Breast epithelium (tissue), 4 donors: ENCODE data around the gene FRMPD4. TPM values are rescaled to one million over a fixed set of nuclear protein-coding genes. Genes with fewer than 3 reads are reported as not detected.

ENCODE experiments used
- DNase-seq, 2 donors: peaks; one replicate each; pipeline ENCODE4 v3.0.0-alpha.2; 2019; ENCODE audit warnings: low spot score in 2 of 2
- H3K27ac ChIP-seq, 2 donors: fragments of 200-600 bp; sonication (generic) in 1 of 2; one replicate each; pipeline ENCODE4 v1.5.1; 2016 to 2019; ENCODE audit warnings: mild to moderate bottlenecking in 1 of 2
- H3K27me3 ChIP-seq, 2 donors: fragments of 200-600 bp; sonication (generic) in 1 of 2; one replicate each; pipeline versions ENCODE4 v1.5.1 to v1.6.0; 2017 to 2019; ENCODE audit warnings: control low read depth in 1 of 2, mild to moderate bottlenecking in 1 of 2
- H3K36me3 ChIP-seq: fragments of 200-600 bp; one replicate; pipeline ENCODE4 v1.5.1; 2019
- H3K4me1 ChIP-seq, 2 donors: fragments of 200-600 bp; sonication (generic); one replicate each; pipeline ENCODE4 v1.5.1; 2016 to 2019; ENCODE audit warnings: control low read depth in 1 of 2
- H3K4me3 ChIP-seq, 3 donors: fragments of 200-600 bp; sonication (generic); 1 replicate in 2 of 3; 2 replicates in 1 of 3; pipeline ENCODE4 v1.5.1; 2016 to 2019; ENCODE audit warnings: mild to moderate bottlenecking in 3 of 3, moderate library complexity in 2 of 3
- H3K9me3 ChIP-seq, 2 donors: fragments of 200-600 bp; sonication (generic) in 1 of 2; one replicate each; pipeline ENCODE4 v1.5.1; 2016 to 2019; ENCODE audit warnings: control low read depth in 1 of 2
- CTCF ChIP-seq, 3 donors: fragments of 450-650 bp; IDR thresholded peaks; one replicate each; pipeline ENCODE4 v1.5.1; 2016 to 2017; ENCODE audit warnings: antibody characterized with exemption in 3 of 3, mild to moderate bottlenecking in 3 of 3, moderate library complexity in 3 of 3
- POLR2A ChIP-seq: fragments of 450-650 bp; IDR thresholded peaks from one replicate; pipeline ENCODE4 v1.6.1; 2016; ENCODE audit warnings: antibody characterized with exemption, mild to moderate bottlenecking, moderate library complexity
- POLR2AphosphoS5 ChIP-seq, 3 donors: sonication (generic); formaldehyde crosslinking; IDR thresholded peaks; one replicate each; pipeline ENCODE4 v1.6.1; 2017; ENCODE audit warnings: antibody characterized with exemption in 3 of 3
- intact Hi-C: fragments of 100-400 bp; cut with DNase I; formaldehyde crosslinking; loops from one replicate; pipeline ENCODE4 v1.15.1; 2023; ENCODE audit warnings: low total_unique reads
- total RNA-seq, 3 donors: library from RNA; depleted of rRNA; stranded (reverse); fragments of >200 nt; gene quantifications; one replicate each; pipeline ENCODE4 v1.1.0, GENCODE V29; 2016

Gene FRMPD4
- under 1 TPM; under 0.01 TPM for total RNA-seq

GRCh38 chrX:12138361-12139313 lies at the start of gene FRMPD4:
Gene FRMPD4 (plus strand): TSS chrX:12138473. CDS start chrX:12138972, 499 bp downstream.
- no peak for DNase-seq
- Histone ChIP-seq H3K27me3 (peaks cover 0 to 53% of the 10 kb centered on the region in 2 donors), H3K9me3 (no peaks in the 10 kb centered on the region), H3K27ac (no peak within 1 kb of the TSS), H3K36me3 (no peaks in the 10 kb centered on the region), H3K4me1 (no peaks in the 10 kb centered on the region), H3K4me3 (peak within 1 kb of the TSS; percentile 20 to 44 (median 31))
- TF ChIP-seq POLR2AphosphoS5 (IDR thresholded peaks at IDR 0.05) (no peak), CTCF (IDR thresholded peaks at IDR 0.05) (no peak), POLR2A (no peak)
- intact Hi-C loops = no loop called here

GRCh38 chrX:12089740-12090139 lies 48.5 kb upstream of the FRMPD4 start:
- peaks cover 0 to 5% of the 10 kb centered on the region in 2 donors for H3K27me3 ChIP-seq
- no peak overlapping the region for H3K4me3 ChIP-seq
- intact Hi-C loops = no loop called here
- no peaks in the 10 kb centered on the region for H3K36me3 ChIP-seq
- no peak for DNase-seq
- TF ChIP-seq POLR2A (no peak), POLR2AphosphoS5 (IDR thresholded peaks at IDR 0.05) (no peak), CTCF (IDR thresholded peaks at IDR 0.05) (no peak)
- H3K9me3 ChIP-seq = no peaks in the 10 kb centered on the region
- H3K4me1 ChIP-seq = no peaks in the 10 kb centered on the region
- no peak overlapping the region for H3K27ac ChIP-seq

GRCh38 chrX:12113321-12113720 lies 25.0 kb upstream of the FRMPD4 start:
- intact Hi-C loops = no loop called here
- H3K36me3 ChIP-seq = no peaks in the 10 kb centered on the region
- no peak overlapping the region for H3K27ac ChIP-seq
- no peak for TF ChIP-seq POLR2A
- no peak for TF ChIP-seq CTCF (IDR thresholded peaks at IDR 0.05)
- TF ChIP-seq POLR2AphosphoS5 (IDR thresholded peaks at IDR 0.05) = no peak
- no peak for DNase-seq
- H3K9me3 ChIP-seq = no peaks in the 10 kb centered on the region
- peaks cover 0 to 6% of the 10 kb centered on the region in 2 donors for H3K27me3 ChIP-seq
- no peaks in the 10 kb centered on the region for H3K4me1 ChIP-seq
- no peak overlapping the region for H3K4me3 ChIP-seq

GRCh38 chrX:12115377-12115776 lies 22.9 kb upstream of the FRMPD4 start:
- DNase-seq = no peak
- Histone ChIP-seq H3K9me3 (no peaks in the 10 kb centered on the region), H3K36me3 (no peaks in the 10 kb centered on the region), H3K27me3 (peaks cover 0 to 6% of the 10 kb centered on the region in 2 donors), H3K27ac (no peak overlapping the region), H3K4me1 (no peaks in the 10 kb centered on the region), H3K4me3 (no peak overlapping the region)
- no peak for TF ChIP-seq CTCF (IDR thresholded peaks at IDR 0.05)
- TF ChIP-seq POLR2AphosphoS5 (IDR thresholded peaks at IDR 0.05) = no peak
- no peak for TF ChIP-seq POLR2A
- intact Hi-C loops = no loop called here

GRCh38 chrX:12118134-12118533 lies 20.1 kb upstream of the FRMPD4 start:
- H3K9me3 ChIP-seq = no peaks in the 10 kb centered on the region
- TF ChIP-seq POLR2AphosphoS5 (IDR thresholded peaks at IDR 0.05) (no peak), POLR2A (no peak), CTCF (IDR thresholded peaks at IDR 0.05) (no peak)
- H3K4me3 ChIP-seq = no peak overlapping the region
- H3K4me1 ChIP-seq = no peaks in the 10 kb centered on the region
- H3K27me3 ChIP-seq = peaks cover 0 to 6% of the 10 kb centered on the region in 2 donors
- H3K36me3 ChIP-seq = no peaks in the 10 kb centered on the region
- no peak for DNase-seq
- intact Hi-C loops = no loop called here
- no peak overlapping the region for H3K27ac ChIP-seq
